Measurements from ENCODE around the gene JAM3.
"Not testable (repeated sequence)": the region's sequence is repeated elsewhere in the genome, so short reads cannot be mapped to it uniquely, and the experiment has no call there.

JAM3 gene

DNA sequence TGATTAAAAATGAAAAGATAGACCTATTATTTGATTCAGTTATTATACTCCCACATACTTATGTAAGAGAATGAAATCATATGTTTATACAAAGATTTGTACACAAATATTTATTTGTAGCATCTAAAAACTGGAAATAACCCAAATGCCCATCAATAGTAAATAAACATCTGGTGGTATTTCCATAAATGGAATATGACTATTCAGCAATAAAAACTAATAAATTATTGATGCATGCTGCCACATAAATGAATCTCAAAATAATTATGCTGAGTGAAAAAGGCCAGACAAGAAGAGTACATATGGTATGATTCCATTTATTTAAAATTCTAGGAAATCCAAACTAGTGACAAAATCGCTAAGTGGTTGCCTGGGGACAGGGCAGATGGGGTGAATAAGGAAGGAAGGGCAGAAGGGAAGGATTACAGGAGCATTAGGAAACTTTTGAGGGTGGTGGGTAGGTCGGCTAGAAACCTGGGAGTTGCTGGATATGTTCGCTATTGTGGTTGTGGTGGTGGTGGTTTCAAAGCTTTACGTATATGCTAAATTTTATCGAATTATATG lies 41.5 kb downstream of the JAM3 start:
- no peak for DNase-seq

GRCh38 chr11:134113787-134114186 lies 44.9 kb downstream of the JAM3 start:
- not testable (repeated sequence) for DNase-seq

DNA sequence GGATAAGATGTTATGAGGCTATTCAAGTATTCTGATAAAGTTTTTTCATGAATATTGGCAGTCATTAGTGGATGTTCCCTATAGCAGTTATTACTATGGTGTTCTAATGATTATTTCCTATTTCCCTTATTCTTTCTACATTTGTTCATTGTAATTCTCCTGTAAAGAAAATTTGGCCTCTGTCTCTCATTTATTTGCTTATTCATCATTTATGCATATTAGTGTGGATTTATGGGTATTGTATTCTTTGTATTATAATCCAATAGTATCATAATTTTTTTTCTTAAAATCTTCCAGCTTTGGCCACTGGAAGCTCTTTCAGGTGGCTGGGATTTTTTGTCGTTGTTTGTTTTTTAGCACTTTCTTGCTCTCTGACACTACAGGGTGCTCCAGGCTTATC lies 47.3 kb downstream of the JAM3 start:
- DNase-seq, result no peak

GRCh38 chr11:134118006-134118405 lies 49.1 kb downstream of the JAM3 start:
- DNase-seq, result peak; percentile 41

GRCh38 chr11:134119094-134119493 lies 50.2 kb downstream of the JAM3 start:
- DNase-seq, result no peak

DNA sequence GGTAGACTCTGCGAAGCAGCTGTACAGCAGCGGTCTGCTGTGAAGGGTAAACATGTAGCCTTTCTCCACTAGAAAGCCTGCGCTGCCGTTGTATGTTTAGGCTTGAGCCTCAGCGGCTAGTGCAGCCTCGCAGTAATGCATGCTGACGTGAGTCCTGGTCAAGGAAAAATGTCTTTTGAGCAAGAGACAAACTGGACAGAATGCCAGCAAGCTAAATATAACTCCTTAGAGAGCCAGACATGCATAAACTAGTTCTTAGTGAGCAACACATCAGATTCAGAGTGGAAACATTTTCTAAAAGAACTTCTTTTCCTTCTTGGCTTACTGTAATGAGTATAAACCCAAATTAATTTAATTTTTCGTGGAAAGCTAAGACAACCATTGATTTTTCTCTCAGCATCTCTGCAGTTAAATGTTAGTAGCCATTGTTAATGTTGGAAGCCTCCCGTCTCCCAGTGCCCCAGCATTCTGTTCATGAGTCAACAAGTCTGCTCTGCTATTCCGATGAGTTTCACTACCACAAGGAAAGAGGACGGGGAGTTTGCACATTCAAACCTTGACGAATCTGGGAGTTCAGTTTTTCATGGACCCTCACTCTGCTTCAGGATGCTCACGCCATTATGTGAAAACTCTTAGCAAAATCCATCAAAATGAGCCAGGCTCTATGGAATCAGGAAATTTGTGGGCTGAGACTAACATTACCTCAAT lies 51.4 kb downstream of the JAM3 start:
- no peak for DNase-seq

DNA sequence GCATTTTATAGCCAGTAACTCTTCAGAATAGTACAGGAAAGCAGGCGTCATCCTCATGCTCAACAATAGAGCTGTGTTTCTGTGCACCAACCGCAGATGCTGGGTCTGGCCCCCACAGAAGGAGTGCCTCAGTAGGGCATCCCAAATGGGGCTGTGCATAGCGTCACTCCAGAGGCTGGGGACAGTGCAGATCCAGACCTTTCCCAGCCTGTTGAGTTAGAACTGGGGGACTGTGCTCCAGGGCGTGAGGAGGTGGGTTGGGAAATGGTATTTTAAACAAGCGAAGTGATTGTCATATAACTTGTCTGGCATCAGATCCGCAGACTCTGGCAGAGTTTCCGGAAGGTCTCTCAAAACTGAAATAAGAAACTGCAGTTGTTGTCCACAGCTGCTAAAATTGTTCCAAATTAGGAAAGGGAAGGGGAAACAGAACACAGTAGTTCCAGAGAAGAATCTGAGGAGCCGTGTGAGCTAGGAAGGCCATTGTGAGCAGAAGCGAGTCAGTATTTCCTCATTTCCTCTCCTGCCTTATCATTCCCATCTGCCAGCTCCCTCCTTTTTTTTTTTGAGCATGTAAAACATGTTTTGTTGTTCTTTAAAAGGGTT lies 52.2 kb downstream of the JAM3 start:
- DNase-seq, result peak; percentile 51

GRCh38 chr11:134124660-134125451 lies 56.0 kb downstream of the JAM3 start:
- no peak for DNase-seq

DNA sequence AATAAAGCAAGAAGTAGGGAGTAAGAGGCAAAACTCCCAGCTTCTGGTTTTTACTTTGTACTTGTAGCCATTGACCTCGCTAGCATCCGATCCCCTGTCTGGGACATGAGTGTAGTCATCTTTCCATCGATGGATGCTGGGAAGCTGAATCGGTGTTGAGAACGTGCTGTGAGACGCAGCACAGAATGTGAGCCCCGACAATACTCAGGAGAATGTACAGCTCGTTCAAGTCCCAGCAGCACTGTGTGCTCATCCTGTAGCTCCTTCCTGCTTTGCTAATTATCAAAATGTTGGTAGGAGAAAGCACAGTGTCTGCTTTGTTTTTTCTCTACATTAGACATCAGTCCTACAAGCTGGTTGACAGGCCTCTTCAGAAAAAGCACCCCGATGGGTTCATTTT lies 56.6 kb downstream of the JAM3 start:
- no peak for DNase-seq

DNA sequence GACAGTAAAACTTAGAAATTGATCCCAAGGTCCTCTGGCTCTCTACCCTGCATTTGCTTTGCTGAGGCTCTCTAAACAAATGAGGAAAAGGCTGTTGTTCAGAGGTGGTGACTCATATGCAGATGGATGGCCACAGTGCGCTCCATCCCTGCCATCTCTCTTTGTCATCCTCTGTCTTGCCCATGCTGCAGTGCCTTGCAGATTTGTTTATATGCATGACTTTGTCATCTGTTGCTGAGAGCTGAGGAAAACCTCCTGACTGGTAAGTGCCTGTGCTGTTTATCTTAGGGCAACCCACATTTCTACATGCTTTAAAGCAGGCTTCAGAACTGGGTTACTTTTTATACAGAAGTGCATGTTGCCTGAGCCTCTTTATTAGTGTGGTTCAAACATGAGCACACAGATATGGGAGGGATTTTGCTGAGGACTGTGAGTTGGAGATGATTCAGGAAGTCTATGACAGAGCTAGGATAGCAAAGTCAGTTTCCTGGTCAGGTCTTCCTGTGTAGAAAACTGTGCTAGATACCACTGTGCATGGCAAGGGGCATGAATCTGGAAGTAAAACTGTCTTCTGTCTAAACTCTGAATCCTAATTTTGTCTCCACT lies 57.4 kb downstream of the JAM3 start:
- DNase-seq, result no peak

DNA sequence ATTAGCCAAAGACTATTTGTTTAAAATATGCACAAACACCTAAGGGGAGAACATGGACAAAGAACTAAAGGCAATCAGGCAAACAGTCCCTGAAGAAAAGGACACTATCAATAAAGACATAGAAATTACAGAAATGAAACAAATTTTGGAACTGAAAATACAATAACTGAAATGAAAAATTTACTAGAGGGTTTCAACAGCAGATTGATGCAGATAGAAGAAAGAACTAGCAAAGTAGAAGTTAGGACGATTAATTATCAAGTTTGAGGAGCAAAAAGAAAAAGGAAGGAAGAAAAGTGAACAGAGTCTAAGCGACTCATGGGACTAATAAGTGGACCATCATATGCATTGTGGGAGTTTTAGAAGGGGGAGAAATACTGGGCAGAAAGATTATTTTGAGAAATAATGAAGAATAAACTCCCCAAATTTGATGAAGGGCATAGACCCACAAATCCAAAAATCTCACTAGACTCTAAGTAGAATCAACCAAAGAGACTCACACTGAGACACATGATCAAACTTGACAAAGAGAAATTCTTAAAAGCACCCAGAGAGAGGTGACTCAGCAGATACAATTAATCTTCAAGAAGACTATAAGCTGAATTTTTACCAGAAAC lies 62.9 kb downstream of the JAM3 start:
- DNase-seq, result no peak

GRCh38 chr11:134132808-134133207 lies 63.9 kb downstream of the JAM3 start:
- no peak for DNase-seq

DNA sequence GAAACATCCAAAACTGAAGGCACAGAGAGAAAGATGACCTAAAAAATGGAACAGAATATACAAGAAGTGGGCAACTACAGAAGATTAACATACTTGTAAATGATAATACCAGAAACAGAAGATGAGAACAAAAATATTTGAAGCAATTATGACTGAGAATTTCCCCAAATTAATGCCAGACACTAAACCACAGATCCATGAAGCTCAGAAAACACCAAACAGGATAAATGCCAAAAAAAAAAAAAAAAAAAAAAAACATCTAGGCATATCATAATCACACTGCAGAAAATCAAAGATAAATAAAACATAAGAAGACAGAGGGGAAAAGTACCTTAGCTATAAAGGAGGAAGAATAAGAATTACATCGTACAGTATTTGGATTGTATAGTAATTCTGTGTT lies 65.3 kb downstream of the JAM3 start:
- no peak for DNase-seq

- DNase-seq, result no peak
Observed at GRCh38 chr11:134138376-134138775, 69.5 kb downstream of the JAM3 start.

DNA sequence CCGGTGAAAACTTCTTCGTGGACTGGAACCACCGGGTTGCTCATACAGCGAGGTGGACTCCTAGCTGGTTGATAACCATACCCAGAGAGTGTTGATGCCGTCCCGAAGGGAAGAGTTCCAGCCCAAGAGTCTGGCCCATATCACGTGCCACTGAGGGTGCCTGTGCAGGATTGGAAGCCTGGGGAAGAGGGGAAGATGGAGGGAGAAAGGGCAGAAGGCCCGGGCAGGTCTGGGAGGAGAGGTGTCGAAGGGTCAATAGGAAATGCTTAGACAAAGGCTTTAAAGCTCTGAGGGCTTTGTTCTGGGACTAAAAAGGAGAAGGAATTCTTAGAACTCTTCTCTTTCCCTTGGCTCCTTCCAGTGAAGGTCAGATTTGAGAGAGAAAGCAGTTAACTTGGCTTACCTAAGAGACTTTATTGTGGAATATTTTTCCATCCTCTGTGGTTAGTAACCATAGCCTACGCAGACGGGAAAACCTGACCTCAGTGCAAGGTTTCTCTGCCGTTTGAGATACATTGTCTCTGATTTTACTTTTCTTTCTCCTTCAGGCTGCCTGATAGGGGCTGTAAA lies 70.5 kb downstream of the JAM3 start:
- no peak for DNase-seq

DNA sequence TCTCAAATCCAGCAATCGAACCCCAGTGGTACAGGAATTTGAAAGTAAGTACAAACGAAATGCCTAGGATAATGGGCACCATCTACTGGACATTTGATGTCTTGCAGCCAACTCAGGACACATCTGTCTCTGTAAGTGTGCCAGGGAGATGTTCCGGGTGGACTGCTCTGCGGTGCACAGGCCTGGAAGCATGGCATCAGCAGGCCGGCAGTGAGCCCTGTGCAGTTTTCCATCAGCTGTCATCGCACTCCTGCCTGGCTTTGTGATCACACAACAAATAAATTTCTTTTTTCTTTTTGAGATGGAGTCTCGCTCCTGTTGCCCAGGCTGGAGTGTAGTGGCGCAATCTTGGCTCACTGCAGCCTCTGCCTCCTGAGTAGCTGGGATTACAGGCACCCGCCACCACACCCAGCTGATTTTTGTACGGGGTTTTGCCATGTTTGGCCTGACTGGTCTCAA lies 71.0 kb downstream of the JAM3 start:
- peak; percentile 51 for DNase-seq

DNA sequence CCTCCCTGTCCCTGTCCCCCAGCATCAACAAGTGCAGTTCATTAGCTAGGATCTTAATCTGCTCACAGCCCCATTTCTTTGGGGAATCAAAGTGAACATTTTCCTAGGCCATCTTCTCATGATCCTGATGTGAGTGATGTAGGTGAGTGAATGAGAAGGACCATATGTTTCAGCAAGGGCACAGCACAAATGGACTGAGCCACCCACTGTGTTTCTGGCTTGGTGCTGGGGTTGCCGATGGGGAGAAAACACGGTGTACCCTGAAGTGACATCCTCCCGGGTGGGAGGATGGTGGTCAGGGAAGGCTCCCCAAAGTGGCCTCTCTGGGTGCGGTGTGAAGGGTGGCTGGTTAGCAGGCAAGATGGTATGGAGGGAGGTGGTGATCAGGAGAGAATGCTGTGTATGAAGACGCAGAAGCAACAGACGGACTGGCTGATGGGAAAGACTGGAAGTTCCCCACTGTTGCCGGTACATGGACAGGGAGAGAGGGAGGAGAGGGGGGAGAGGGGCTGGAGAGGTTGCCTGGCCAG lies 72.2 kb downstream of the JAM3 start:
- DNase-seq, result no peak

GRCh38 chr11:134142536-134142935 lies 73.7 kb downstream of the JAM3 start:
- no peak for DNase-seq

DNA sequence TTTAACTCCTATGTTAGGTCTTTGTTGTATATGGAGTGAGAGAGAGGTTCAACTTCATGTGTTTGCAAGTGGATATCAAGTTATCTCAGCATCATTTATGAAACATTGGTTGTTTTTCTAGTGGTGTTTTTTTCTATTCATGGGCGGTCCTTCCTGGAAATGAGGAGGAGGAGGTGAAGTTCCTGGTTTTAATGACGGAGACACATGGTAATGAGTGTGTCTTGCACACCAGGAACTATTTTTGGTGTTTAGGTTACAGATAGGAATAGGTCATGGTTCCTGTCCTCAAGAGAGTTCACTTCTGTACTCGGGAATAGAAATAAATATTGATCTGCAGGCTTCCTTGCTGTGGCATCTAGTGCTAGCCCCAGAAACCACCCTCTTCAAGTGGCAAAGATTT lies 74.9 kb downstream of the JAM3 start:
- DNase-seq, result no peak

DNA sequence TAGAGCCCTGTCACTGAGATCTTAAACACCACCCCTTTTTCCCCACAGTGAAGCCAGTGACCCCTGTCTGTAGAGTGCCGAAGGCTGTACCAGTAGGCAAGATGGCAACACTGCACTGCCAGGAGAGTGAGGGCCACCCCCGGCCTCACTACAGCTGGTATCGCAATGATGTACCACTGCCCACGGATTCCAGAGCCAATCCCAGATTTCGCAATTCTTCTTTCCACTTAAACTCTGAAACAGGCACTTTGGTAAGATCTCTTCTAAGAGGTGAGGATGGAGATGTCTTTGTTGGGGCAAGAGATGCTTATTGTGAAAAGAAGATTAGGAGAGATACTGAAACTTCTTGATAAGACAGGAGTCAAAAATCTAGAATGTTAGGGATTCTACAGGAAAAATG lies 75.9 kb downstream of the JAM3 start:
- no peak for DNase-seq

GRCh38 chr11:134145715-134146114 lies 76.8 kb downstream of the JAM3 start:
- no peak for DNase-seq

GRCh38 chr11:134146598-134146997 lies 77.7 kb downstream of the JAM3 start:
- no peak for DNase-seq
